HG03439 (cell line): ENCODE measurements around the gene COL23A1.

ENCODE experiments used
- ATAC-seq: cut with Tn5 transposase; IDR thresholded peaks from one replicate; pipeline ENCODE4 v1.9.1; 2021; ENCODE audit warnings: mild to moderate bottlenecking, moderate library complexity; ENCODE audit not compliant: unreplicated experiment

Gene COL23A1

DNA sequence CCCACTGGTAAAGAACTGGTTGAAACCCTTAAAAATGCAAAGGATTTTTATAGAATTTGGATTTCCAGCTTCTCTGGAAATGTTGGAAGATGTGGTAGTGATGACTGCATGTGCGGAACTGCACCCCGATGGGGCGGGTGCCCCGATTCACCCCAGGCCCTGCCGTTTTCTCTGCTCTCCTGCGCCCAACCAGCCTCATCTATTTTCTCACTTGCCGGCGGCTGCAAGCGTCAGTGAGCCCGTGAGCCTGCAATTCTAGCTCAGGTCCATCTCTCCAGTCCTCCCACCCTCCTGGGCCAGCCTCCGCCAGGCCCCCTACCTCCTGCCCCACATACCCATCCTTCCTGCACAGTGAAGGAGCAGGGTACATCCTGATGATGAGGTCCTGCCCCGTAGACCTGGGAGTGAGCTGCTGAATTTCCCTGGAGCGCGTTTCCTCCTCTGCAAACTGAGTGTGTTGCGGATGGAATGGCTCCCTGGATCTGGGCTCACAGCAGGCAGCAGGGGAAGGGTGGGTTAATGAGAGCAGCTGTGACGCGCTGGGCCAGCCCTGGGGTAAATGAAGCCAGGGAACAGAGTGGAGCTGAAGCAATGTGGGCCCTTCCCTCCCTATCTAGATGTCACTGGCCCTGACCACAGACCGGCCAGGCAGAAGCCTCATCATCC is 311.7 kb downstream of the COL23A1 start:
- ATAC-seq, result no peak

DNA sequence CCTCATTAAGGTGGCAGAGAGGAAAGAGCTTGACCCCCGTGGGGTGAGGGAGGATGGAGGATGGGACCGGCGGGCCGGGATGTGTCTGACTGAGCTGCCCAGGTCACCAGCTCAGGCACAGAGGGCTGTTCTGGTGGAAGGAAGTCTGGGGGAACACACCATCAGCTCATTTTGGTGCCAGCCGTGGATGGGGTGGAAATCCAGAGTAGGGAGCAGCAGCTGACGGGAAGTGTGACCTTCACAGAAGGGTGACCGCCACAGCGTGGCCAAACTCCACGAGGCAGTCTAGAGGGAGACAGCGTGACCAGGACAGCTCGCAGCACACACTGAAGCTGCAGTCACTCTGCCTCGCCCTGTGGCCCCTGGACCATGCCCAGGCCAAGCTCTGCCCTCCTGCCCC is 312.3 kb downstream of the COL23A1 start:
- no peak for ATAC-seq

DNA sequence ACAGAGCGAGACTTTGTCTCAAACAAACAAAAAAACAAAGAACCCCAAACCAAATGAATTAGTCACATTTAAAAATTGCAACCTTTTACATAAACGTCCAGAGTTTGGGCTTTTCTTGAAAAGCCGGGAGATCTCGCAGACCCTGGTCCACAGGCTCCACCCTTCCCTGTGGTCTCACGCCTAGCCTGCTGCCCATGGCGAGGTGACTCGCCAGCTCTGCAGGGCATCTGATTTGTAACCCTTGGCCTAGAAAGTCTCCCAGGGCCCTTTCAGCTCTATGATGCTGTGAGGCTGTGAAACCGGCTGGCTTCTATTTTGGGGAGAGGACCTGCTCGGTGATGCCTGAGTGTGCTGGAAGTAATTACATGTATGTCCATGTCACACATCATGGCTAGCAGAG is 312.8 kb downstream of the COL23A1 start:
- ATAC-seq, result no peak

- ATAC-seq, result no peak
These were observed 315.2 kb downstream of the COL23A1 start for GRCh38 chr5:178274781-178275537.

DNA sequence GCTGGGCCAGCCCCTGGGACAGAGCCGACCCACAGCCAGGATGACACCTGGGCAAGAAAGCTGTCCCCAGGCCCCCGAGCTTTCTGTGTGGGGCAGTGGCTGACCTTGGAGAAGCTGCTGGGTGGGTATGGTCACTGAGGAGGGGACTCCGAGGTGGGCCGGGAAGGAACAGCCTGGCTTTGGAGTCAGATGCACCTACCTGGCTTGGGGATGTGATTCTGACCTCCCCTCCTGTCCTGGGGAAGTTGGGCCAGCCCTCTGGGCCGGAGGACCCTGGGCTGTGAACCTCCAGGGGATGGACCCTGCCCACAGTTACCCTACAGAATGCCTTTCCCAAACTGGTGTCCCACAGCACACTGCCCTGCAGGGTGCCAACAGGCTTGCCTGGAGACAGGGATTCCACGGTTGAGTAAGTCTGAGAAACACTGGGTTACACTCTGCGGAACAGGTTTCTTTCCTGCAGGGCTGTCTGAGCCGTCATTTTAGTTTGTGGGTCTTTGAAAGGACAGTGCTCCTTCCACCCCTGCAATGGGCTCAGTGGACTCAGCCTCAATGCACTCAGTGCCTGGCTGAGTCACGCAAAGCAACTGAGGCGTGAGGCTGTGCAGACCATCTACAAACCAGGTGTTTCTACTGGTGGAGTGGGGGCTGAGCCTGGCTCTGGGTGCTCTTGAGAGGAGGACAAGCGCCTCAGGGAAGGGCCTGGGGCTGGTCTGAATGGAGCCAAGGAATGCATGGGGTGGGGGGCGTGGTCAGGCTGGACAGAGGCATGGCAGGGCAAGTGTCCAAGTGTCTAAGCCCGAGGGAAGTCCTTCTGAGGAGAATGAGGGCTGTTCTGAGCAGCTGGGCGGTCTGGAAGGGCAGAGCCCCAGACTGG is 316.3 kb downstream of the COL23A1 start:
- ATAC-seq, result no peak

DNA sequence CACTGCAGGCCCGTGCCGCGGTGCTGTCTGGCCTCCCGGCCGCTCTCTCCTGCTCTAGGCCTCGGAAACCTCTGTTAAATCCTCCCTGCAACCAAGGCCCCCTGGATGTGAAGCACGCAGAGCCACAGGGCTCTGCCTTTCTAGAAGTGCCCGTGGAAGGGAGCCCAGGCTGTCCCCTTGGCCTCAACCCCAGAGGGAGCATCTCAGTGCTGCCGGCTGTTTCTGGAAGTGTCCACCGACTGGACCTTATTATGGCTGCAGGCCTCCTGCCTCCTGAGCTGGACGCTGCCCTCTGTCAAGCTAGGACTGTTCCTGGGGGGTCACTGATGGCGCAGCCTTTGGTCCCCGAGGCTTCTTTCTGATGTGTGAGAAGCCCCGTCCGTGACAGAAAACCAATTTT is 317.2 kb downstream of the COL23A1 start:
- no peak for ATAC-seq

GRCh38 chr5:178272591-178272990 is 317.6 kb downstream of the COL23A1 start:
- no peak for ATAC-seq

DNA sequence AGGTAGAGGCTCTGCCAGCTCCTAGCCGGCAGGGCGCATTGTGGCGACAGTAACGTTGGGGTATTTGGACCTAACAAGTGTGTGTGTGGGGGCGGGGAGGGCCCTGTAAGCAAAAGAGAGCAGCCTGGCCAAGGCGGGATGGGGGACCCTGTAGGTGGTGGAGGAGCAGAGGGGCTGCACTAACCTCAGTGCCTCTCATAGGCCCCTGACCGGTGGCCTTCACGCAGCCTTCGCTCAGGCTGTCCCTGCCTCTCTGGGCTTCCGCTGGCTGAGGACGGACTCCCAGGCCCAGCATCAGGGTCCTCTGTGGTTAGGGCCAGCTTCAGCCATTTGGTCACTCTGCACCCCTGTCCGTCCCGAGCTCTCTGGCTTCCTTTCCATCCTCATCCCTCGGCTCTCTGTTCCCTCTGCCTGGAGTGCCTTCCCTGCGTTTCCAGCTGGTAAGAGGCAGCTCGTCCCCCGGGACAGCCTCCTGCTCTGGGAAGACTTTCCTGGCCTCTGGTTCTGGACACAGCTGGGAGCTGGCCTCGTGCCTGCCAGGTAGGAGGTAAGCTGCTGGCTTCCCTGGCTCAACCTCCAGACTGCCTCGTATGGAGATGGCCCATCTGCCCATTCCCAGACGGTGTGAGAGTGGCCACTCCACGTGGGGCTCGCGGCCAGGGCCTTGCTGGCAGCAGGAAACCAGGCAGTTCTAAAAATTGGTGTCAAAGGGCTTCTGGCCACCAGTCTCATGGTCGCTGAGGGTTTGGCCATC is 318.3 kb downstream of the COL23A1 start:
- ATAC-seq, result no peak

DNA sequence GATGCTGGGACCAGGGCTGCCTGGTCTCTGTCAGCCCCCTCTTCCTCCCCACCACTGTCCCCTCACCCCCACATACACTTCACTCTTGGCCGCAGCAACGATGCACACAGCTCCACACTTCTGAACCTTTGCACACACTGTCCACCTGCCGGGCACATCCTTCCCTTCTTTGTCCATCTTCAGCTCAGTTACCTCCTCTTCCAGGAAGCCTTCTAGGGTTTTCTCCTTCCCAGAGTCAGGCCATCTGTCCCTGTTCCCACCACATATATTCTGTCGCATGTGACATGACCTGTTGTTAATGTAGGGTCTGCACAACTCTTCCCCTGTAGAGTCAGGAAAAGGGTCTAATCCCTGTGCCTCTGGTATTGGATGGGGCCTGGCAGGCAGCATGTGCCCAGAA is 319.0 kb downstream of the COL23A1 start:
- ATAC-seq, result no peak

- no peak for ATAC-seq
These were observed 320.7 kb downstream of the COL23A1 start for GRCh38 chr5:178269499-178269898.

- no peak for ATAC-seq
These were observed 322.3 kb downstream of the COL23A1 start for GRCh38 chr5:178267876-178268275.

DNA sequence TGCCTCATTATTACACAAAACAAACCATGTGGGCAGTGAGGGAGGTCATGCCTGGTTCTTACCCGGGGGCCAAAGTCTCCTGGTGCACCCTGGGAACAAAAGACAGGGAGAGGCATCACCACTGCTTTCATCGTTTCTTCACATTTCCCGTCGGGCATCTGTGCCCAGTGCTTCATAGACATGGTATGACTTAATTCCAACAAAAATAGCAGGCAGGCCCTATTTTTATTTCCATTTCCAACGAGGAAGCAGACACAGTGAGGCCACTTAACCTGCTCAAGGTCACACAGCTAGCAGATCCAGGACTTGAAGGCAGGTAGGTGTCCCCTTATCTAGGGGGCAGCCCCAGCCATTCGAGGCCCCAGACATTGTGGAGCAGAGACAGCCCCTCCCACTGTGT is 322.9 kb downstream of the COL23A1 start:
- no peak for ATAC-seq

GRCh38 chr5:178266581-178266980 is 323.6 kb downstream of the COL23A1 start:
- ATAC-seq, result no peak

DNA sequence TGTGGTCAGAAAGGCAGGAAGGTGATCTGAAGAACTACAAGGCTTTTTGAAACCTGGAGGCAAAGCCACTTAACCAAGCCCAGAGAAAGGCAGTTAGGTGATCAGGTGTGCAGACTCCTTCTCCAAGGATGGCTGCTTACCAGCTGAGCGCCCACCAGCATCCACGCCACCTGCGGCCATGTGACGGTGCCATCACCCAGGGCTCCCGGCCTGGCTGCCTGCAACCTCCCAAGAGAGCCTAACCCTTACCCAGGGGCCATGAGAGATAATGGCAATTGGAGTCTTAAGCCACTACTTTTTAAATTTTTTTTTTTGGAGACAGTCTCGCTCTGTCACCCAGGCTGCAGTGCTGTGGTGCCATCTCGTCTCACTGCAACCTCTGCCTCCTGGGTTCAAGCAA is 324.4 kb downstream of the COL23A1 start:
- no peak for ATAC-seq

DNA sequence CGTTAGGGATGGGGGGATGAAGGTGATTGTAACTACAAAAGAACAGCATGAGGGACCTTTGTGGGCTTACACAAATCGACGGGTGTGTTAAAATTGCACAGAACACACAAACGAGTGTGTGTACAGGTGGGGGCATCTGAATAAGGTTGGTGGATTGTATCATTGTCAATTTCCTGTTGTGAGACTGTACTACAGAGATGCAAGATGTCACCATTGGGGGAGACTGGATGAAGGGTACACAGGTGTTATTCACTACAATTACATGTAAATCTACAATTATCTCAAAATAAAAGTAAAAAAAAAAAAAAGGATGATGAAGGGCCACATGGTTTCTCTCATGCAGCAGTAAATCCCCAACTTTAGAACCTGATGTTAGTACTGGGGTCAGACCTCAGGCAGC is 326.1 kb downstream of the COL23A1 start:
- no peak for ATAC-seq

DNA sequence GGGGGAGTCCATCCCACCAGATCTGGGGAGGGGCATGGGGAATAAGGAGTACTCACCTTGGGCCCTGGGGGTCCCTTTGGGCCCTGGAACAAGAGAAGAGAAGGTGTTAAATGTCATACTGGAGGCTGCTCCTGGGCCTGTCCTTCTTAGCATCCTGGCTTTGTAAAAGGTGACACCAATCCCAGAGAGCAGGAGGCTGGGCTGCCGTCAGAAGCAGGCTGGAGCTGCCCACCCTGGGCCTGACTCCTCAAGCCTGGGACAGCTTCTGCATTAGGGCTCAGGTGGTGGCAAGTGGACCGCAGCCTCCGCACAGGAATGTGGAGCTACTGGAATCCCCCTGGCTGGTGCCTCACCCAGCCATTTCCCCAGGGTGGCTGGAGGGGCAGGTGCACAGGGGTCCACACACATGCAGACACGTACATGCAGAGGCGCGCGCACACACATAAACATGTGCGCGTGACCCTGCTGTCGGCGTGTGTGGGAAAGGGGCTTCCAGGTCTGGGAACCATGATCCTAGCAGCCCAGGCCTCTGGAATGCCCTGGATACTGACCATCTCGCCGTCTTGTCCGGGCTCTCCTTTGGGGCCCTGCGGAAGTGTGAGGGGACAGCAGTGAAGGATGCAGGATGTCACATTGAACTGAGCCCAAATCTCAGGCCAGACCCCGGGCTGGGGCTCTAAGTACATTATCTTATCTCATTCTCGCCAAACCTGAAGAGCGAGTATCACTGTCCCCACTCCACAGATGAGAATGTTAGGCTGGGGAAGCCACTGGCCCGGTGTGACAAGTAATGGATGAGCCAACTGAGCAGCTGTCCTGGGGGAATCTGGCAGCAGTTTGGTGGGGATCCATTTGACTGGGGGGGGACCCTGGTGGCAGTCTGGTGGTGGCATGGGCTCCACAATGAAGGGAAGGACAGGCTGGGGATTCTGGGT is 328.3 kb downstream of the COL23A1 start:
- ATAC-seq, result no peak

DNA sequence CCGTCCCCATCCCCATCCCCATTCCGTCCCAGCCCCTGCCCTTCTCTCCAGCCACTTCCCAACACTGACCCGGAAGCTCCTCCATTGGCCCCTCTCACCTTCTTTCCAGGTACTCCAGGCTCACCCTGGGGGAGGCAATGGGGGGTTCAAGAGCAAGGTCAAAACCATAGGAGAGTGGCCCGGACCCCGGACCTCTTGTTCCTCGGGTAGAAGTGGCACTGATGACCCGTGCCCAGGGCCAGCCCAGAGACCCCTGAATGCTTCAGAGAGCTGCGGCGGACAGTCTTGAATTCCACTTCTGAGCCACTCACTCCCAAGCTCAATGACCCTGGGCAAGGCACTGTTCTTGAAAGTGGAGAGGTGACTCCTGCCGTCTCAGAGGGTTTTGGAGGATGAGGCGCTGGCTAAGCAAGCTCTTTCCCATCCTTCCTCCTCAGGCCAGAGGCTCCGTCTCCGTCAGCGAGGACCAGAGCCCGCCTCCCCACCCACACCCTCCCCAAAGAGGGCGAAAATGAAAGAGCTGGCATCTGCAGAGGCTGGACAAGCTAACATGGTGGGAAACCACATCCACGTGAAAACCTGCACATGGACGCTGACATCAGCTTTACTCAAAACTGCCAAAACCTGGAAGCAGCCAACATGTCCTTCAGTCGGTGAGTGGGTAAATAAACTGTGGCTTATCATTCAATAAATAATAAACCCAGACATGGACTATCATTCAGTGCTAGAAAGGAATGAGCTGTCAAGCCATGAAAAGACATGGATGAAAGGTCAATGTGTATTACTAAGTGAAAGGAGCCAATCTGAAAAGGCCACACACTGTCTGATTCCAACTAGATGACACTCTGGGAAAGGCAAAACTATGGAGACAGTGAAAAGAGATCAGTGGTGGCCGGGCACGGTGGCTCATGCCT is 330.3 kb downstream of the COL23A1 start:
- ATAC-seq, result no peak

GRCh38 chr5:178257650-178258049 is 332.5 kb downstream of the COL23A1 start:
- ATAC-seq, result no peak

DNA sequence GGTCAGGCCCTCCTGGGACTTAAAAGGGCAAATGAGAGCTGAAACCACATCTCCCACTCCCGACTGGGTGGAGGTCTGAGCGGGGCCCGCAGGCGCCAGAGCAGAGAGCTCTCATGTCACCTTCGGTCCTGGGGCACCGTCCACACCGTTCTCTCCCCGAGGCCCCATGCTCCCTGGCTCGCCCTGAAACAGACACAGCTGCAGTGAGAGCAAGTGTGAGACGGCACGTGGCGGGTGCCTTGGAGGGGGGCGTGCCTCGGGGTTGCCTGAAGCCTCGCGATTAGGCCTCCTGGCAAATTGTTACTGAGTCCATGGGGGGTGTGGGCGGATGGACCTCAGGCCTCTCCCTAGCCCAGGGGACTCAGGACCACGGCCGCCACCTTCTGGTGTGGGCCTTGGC is 333.4 kb downstream of the COL23A1 start:
- ATAC-seq, result no peak
